ENCODE data around the gene PATZ1. TPM values are rescaled to one million over a fixed set of nuclear protein-coding genes. Genes with fewer than 3 reads are reported as not detected.
A peak's percentile ranks its signal among the peaks of the same experiment; 100 is the strongest.
"Not testable (repeated sequence)": the region's sequence is repeated elsewhere in the genome, so short reads cannot be mapped to it uniquely, and the experiment has no call there.

PATZ1 gene
- total RNA-seq, 1 experiment from 2014 or later = 4.4 TPM

DNA sequence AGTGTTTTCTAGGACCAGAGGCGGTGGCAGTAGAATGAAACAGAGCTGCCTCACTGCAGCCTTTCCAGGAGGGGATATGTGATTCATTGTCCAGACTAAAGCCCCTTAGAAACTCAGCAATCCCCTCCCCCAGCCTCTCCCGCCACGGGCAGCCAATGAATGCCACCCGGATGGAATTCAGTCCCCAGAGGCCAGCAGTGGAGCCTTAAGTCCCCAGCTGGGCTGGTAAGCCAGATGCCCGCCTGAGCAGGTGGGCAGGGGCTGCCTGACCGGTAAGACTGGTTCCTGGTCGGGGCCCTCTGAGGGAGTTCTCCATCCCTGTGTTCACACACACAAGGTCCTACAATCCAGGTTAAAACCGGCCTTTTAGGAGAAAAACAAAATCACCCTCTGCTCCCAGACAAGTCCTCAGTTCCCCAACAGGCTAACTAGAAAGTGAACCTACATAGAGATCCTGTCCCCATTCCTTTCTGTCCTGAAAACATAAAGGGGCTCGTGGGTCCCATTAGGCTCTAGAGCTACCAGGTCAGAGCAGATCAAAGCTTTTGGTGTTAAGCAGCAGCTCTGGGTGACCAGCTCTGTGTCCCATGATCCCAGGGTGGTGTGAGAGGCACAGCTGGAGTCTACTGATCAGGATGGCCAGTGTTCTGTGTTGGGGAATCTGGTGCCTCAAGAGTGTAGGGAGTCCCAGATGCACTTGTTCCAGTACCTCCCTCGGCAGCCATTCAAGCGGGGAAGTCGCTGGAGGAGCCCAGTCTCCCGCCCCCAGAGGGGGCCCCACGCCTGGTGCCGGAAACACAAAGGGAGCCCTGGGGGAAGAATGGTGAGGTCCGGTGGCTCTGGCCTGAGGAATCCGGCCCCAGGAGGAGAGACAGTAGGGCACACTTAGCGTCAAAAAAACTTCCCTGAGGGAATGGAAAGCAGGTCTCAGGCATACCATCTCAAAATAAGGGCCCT is 2.6 kb downstream of the PATZ1 start:
- no peak for DNase-seq (ENCODE audit: low read depth)

DNA sequence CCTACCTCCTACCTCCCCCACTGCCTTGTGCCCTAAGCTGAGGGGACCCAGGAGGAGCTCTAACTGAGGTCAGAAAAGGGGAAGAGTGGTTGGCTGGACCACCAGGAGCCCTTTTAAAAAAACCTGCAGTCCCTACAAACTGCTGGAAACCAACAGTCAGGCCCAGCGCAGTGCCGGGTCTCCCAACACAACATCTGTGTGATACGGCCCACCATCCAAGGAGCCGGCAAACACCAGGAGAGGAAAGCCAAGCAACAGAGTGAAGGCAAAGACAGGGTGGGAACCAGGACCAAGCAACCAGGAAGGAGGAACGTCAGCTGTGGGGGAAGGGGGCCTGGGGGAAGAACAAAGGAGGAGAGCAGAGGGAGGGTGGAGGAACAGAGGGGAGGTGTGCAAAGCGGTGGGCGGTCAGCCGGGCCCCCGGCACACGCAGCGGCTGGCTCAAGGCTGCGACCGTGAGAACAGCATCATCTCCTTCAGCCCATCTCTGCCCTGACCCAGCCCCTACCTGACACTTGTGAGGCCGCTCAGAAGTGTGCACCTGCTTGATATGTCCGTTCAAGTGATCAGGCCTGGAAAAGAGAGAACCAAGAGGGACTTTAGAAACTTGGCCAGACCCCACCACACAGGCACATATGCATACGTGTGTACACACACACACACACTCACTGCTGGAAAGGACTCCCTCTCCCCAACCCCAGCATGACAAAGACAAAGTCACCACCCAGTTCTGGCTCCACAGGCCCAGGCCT is 3.6 kb downstream of the PATZ1 start:
- DNase-seq (ENCODE audit: low read depth) = no peak

DNA sequence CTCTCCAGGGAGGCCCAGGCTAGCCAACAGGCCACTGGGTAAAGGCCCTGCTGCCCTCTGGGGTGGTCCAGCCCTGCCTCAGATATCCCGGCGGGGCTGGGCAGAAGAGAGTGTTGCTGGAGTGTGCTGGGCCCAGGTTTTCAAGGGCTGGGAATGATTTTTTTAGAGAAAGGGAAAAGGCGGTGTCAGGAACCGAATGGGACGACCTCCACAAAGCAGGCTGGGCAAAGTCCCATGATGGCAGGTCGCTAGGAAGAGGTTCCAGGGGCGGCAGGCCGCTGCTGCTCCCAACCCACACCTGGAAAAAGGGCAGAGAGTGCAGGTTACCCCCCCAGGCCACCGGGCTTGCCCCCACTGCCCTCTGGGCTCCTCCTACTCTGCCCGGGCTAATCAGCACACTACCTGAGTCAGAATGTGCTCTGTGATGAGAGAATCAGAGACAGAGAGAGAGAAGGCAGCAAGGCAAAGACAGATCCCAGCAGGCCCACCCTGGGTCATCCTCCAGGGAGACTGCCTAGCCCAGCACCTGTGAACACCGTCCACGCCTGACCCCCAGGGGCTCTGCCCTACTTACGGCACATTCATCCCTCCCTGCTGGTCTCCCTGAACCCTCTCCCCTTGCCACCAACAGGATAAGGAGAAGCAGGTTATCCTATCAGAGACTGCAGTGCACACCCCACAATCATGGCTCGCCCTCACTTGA is 4.6 kb downstream of the PATZ1 start:
- DNase-seq (ENCODE audit: low read depth) = no peak

DNA sequence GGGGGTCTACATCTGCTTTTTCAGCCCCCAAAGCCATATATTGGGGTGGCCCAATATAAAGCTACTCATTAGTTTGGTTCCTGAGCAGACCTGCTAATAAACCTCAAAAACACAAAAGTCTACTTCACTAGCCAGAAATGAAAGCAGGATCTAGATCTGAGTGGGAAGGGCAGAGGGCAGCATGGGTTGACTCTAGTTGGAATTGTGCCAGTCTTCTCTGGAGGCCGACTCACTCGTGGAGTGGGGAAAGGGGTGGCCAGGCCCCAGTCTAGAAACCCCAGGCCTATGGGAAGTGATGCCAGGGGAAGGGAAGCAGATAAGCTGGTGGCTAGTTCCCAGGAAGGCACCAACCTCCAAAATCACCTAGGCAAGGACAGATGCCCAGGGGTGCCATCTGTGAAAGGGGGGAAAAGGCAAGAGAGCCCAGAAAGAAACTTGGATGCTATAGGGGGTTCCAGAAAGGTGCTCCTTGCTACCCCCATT is 5.3 kb downstream of the PATZ1 start:
- DNase-seq (ENCODE audit: low read depth) = no peak

DNA sequence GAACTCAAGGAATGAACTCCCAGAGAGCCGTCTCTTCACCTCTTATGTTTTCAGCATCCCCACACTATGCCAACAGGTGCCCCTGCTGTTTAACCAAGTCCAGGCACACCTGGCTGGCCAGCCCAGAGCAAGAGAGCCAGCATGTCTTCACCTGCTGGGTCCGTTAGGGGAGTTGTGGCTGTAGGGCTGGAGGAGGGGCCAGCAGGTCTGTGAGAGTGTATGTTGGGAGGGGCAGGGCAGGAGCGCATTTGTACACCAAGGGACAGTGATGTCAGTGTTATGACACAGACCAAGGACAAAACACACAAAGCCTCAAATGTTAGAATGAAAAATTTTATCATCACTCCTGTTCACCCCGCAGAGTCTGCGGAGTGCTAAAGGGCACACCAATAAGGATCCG is 5.8 kb downstream of the PATZ1 start:
- DNase-seq (ENCODE audit: low read depth) = no peak

DNA sequence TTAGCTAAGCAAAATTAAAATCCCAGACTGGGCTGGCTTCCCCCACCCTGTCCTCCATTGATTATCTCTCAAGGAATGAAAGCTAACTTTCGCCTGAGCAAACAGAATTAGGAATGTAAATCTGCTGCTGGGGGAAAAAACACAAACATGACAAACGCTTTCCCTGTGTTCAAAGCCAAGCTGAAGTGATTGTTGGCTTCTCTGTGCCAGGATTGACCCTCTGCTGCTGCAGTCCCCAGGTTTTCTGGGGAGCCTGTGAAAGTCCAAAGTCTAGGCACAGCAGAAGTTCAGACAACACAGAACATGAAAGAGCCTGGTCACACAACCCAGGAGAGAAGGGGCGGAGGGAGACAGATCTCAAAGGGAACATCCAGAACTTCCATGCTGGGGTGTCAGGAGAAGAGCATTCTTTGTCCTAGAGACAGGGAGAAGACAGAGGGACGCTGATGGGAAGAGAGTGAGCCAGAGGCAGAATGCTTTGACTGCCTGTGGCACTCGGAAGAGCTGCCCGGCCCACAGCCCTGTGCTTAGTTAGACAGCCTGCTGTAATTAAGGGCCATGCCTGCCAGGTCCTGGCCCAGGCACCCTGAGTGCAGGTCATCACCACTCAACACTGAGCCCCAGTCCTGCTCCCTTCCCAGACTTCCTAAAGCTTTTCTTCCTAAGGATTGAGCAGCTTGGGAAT is 6.9 kb downstream of the PATZ1 start:
- no peak for DNase-seq (ENCODE audit: low read depth)

DNA sequence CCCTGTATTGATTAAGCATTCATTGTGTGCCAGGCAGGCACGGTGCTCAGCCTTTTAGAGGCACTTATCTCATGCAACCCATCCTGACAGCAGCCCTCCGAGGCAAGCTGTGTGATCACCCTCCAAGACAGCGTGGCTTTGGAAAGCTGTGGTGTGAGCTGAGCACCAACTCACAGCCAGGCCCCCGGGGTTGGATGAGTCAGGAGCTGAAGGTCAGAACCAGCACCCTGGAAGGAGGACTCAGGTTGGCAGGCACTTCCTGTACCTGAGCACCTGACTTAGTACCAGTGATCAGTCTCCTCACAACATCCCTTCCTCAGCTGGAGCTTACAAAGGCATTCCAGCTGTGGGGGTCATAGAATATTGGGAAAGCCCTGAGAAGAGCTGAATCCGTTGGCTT is 9.0 kb downstream of the PATZ1 start:
- peak; percentile 39 for DNase-seq (ENCODE audit: low read depth)

DNA sequence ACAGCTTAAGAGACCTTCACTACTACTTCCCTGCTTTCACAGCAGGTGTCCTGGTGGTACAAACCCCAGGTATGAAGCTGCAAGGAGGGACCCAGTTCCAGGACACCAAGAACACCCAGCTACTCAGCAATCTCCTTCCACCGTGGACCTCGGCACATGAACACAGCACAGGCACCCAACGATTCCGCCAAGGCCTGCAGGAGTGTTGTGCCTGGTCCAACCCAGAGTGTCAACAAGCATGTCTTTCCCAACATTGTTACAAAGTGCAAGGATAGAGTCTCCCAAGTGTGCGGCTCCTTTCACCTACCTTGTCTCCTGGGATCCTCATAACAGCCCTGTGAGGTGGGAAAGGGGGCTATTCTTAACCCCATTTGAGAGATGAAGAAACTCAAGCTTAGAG is 11.8 kb downstream of the PATZ1 start:
- no peak for DNase-seq (ENCODE audit: low read depth)

DNA sequence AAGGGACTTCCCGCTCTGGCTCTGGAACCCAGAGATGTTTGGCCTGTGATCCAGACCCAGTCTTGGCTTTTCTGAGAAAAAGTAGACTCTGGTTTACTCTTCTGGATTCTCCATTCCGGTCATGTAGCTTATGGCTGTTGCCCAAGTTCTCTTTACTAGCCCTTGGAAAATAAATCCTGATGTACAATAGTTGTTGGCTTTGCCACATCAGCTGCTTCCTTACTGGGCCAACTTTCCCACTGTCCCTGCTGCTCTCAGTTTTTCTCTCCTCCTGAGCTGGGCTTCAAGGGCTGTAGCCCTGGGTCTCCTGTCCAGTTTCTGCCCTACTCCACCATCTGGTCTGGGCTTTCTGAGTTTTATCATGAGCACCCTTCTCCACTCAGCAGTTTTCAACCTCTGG is 12.5 kb downstream of the PATZ1 start:
- no peak for DNase-seq (ENCODE audit: low read depth)

DNA sequence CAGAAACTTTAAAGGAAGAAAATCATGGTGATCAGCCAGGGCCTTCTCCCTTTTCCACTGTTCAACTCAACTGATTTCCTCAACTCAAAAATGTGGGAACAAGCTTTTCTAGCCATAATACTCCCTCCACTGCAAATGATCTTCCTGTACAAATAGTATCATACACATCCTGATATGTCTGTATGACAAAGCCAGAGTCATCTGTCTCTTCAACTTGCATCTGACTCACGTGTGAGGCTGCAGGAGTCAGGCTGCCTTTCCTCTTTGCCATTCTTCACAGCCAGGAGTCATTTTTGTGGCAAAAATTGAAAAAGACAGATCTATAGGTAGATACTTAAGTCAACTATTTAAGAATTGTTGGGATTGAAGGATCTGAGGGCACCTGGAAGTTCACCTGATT is 13.3 kb downstream of the PATZ1 start:
- DNase-seq (ENCODE audit: low read depth) = no peak

DNA sequence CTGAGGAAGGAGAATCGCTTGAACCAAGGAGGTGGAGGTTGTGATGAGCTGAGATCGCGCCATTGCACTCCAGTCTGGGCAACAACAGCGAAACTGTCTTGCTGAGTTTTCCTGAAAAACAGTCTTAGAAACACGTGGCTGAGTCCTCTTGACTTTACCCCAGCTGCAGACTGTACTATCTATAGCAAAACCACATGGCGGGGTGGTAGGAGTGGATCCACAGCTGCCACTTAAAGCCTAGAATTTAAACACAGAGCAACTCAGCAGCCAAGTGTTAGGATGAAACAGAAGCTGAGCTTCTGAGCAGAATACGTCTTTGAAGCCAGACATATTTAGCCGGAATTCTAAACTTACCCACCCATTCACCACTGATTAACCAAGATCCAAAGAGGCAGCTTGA is 14.1 kb downstream of the PATZ1 start:
- no peak for DNase-seq (ENCODE audit: low read depth)

DNA sequence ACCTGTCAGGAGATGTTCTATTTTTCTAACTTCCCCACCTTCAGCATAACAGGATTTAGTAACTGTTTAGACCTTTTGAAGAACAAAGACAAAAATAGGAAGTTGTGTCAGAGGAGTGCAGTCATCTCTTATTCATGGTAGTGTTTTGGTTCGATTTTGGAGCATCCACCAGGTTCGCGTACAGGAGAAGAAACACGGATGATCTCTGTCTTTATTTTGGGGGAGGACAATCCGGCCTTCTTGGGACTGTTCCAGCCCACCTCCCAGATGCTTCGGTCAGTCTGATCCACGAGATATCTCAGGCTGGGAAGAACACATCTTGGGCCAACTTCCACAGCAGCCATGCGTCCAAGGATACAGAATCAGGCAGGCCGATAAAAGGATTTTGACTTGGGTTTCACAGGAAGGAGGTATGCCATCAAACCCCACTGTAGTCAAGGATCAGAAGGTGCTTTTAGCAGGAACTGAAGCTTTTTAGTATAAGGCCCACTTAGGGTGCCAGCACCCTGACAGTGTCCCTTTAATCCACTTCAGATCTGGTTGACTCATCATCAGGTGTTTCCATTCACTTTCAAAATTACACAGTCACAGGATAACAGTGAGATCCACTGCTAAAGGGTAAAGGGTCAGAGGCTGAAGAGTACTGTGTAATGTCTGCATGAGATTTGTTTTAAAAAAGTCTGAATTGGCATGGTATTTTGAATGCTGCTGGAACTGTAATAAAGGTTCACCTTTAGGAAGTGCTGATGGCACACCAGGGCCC is 16.5 kb downstream of the PATZ1 start:
- no peak for DNase-seq (ENCODE audit: low read depth)

DNA sequence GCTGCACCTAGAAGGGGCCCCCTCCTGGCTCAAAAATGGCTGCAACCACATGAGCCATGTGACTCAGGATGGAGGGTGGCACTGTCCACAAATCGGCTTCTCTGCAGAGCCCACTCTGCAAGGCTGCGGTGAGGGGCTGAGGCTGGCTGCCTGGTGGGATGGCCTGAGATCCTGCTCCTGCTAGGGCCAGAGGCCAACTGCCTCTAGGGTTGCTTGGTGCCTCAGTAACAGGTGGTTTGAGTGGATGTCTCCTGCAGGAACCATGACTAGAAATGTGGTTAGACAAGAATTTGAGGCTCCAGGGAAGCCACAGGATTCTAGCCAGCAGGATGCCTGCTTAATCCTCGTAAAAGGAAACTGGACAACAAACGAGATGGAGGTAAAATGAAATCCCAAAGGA is 17.1 kb downstream of the PATZ1 start:
- DNase-seq (ENCODE audit: low read depth) = peak; percentile 14

DNA sequence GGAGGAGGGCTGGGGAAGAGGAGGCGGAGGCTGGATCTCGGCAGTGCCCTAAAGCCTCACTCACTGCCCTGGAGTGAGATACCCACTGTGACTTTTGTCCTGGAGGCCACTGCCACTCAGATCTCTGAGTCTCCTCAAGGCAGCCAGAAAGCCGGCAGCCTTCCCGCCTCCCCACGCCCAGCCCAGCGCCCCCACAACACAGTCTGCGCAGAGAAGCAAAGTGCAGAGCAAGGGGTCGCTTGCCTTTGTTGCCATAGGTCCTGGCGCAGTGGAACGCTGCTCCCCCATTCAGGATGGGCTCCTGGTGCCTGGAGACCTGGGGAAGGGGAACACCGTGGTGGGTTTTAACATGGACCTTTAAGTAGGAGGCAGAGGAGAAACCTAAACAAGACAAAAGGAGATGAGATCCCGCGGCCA is 17.6 kb downstream of the PATZ1 start:
- DNase-seq (ENCODE audit: low read depth) = no peak

DNA sequence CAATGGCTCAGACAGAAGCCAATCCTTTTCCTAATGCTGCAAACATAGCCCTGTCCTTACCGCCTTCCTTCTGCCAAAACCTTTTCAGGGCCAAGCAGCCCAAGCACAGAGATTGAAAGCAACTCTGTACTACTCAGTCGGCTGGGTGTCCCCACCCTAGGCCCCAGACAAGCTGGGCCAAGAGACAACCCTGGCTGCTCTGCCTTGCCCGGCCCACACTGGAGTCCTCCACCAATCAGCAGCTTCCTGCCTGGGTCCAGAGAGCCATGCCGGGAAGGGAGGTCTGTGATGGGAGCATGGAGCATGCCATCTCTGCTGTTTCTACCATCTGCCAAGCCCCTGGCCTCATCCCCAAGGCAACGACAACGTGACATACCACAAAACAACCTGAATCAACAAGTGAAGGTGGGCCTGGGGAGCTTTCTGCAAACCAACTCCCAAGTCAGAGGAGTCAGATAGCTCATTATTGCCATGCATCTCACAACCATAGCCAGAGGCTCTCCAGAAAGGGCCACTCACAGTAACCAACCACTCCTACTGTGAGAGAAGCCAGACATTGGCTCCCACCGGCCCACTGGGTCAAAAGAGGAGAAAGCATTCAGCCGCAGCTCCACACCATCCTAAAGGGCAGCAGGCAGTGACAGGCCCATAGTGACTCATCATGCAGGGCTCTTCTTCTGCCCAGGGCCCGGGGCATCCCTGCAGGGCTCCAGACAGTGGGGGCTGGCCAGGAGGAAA is 18.2 kb downstream of the PATZ1 start:
- no peak for DNase-seq (ENCODE audit: low read depth)

DNA sequence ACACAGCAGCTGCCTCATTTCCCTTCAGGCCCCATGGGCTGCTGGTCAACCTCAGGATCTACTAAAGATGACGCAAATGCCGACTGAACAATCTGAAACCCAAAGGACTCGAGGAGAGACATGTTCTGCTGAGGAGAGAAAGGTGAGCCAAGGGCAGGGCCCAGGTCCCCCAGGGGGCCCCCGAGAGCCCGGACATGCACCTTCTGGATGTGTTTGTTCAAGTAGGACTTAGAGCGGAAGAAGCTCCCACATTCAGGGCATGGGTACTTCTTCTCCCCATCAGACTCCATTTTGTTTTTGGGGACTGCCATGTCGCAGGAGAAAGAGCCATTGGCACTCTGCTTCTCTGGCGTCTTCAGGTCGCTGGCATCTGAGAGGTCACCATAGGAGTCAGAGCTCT is 19.3 kb downstream of the PATZ1 start:
- no peak for DNase-seq (ENCODE audit: low read depth)

DNA sequence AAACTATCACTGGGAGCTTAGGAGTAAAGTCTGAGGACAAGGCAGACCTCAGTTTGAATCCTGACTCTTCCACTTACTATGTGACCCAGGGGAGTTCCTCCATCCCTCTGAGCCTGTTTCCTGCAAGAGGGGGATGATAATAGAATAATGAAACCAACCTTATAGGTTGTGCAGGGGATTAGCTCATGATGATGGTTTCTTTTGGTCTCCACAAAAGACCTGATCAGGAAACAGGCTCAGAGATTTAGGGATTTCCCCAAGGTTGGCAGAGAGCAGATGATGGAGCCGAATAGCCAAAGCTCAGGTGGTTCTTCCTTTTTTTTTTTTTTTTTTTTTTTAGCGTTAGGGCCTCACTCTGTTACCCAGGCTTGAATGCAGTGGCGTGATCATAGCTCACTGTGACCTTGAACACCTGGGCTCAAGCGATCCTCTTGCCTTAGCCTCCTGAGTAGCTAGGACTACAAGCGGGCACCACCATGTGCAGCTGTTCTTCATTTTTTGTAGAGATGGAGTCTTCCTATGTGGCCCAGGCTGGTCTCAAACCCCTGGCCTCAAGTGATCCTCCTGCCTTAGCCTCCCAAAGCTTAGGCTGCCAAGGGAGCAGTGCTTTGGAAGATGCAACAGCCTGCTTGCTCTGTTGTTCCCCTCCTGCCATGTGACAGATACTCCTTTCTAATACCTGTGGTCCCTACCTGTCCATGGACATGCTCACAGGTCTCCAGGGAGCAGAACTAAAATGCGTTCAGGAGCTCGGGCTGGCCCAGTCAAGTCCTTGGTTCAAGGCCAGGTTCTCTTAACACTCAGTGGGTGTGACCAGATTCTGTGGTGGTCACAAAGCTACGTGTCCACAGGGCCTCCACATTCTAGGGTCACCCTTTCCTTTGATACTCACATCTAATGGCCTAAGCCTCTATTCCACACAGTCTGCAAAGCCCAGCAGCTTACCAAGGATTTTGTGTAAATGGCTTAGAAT is 22.3 kb downstream of the PATZ1 start:
- DNase-seq (ENCODE audit: low read depth) = no peak

DNA sequence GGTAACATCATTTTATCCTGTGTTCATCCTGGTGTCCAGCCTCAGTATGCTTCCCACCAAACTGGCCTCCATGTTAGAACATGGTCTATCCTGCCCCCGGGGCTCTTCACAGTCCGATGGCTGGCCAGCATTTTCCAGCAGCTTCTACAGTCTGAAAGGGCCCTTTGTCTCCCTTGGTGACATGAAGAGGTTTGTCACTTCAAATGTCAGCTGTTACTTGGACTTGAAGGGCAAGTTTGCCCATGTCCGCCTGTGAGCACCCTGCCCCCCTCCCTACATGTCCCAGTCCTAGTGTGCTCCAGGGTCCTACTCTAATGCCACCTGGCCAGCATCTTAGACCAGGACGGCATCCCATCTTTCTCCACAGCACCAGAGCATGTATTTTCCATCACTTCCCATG is 24.7 kb downstream of the PATZ1 start:
- no peak for DNase-seq (ENCODE audit: low read depth)

DNA sequence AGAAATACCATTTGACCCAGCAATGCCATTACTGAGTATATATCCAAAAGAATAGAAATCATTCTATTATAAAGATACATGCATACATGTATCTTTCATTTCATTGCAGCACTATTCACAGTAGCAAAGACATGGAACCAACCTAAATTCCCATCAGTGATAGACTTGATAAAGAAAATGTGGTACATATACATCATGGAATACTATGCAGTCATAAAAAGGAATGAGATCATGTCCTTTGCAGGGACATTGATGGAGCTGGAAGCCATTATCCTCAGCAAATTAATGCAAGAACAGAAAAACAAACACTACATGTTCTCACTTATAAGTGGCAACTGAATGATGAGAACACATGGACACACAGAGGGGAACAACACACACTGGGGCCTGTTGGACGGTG is 31.9 kb downstream of the PATZ1 start:
- DNase-seq (ENCODE audit: low read depth) = not testable (repeated sequence)

Data from RPMI7951 (cell line).